Measurements from ENCODE around the gene GUCY2D.

DNA sequence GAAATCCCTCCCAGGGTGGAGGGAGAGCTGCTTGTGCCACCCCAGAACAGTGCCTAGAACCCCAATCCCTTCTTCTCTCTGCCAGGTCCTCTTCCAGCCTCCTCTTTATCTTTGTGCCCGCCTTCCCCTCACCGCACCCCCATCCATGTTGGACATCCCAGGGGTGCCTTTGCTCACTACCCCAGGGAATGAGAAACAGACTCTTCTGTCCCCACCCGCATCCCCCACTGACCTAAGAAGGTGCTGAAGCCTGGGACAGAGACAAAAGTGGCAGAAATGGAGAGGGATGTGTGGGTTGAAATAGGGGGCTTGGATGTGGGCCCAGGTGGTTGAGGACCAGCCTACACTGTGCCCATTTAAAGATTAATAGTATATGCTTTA lies 53.4 kb downstream of the GUCY2D start:
- TF ChIP-seq, protein P1, sequence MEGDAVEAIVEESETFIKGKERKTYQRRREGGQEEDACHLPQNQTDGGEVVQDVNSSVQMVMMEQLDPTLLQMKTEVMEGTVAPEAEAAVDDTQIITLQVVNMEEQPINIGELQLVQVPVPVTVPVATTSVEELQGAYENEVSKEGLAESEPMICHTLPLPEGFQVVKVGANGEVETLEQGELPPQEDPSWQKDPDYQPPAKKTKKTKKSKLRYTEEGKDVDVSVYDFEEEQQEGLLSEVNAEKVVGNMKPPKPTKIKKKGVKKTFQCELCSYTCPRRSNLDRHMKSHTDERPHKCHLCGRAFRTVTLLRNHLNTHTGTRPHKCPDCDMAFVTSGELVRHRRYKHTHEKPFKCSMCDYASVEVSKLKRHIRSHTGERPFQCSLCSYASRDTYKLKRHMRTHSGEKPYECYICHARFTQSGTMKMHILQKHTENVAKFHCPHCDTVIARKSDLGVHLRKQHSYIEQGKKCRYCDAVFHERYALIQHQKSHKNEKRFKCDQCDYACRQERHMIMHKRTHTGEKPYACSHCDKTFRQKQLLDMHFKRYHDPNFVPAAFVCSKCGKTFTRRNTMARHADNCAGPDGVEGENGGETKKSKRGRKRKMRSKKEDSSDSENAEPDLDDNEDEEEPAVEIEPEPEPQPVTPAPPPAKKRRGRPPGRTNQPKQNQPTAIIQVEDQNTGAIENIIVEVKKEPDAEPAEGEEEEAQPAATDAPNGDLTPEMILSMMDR (IDR thresholded peaks at IDR 0.05), result no peak
- no peak for TF ChIP-seq POLR2A (IDR thresholded peaks at IDR 0.05)

Data from sigmoid colon (tissue), 3 donors.